HG03342 (cell line): ENCODE data around the gene UBA1.

ENCODE experiments used
- ATAC-seq: cut with Tn5 transposase; IDR thresholded peaks from one replicate; pipeline ENCODE4 v1.9.1; 2021; ENCODE audit warnings: mild to moderate bottlenecking, moderate library complexity; ENCODE audit not compliant: unreplicated experiment

The UBA1 gene

GRCh38 chrX:47169726-47170515 is 23.7 kb upstream of the UBA1 start:
- ATAC-seq = no peak

GRCh38 chrX:47170861-47171692 is 22.6 kb upstream of the UBA1 start:
- no peak for ATAC-seq

GRCh38 chrX:47171996-47172395 is 21.6 kb upstream of the UBA1 start:
- ATAC-seq = no peak

- no peak for ATAC-seq
These were observed 21.1 kb upstream of the UBA1 start for GRCh38 chrX:47172549-47172948.

GRCh38 chrX:47172971-47173792 is 20.4 kb upstream of the UBA1 start:
- ATAC-seq = no peak

GRCh38 chrX:47174376-47174775 is 19.3 kb upstream of the UBA1 start:
- no peak for ATAC-seq

- ATAC-seq = no peak
These were observed 18.6 kb upstream of the UBA1 start for GRCh38 chrX:47174846-47175587.

GRCh38 chrX:47175588-47175980 is 18.0 kb upstream of the UBA1 start:
- ATAC-seq = no peak

GRCh38 chrX:47176101-47176740 is 17.4 kb upstream of the UBA1 start:
- ATAC-seq = no peak

- no peak for ATAC-seq
These were observed 16.6 kb upstream of the UBA1 start for GRCh38 chrX:47177079-47177478.

GRCh38 chrX:47178337-47178736 is 15.3 kb upstream of the UBA1 start:
- no peak for ATAC-seq

- ATAC-seq = no peak
These were observed 14.3 kb upstream of the UBA1 start for GRCh38 chrX:47179221-47179927.

- ATAC-seq = no peak
These were observed 13.7 kb upstream of the UBA1 start for GRCh38 chrX:47179928-47180255.

- no peak for ATAC-seq
These were observed 13.3 kb upstream of the UBA1 start for GRCh38 chrX:47180346-47180745.

- no peak for ATAC-seq
These were observed 12.3 kb upstream of the UBA1 start for GRCh38 chrX:47181301-47181700.

GRCh38 chrX:47182106-47182700 is 11.4 kb upstream of the UBA1 start:
- ATAC-seq = no peak

- no peak for ATAC-seq
These were observed 9.1 kb upstream of the UBA1 start for GRCh38 chrX:47184486-47184885.

GRCh38 chrX:47185241-47185640 is 8.4 kb upstream of the UBA1 start:
- ATAC-seq = no peak

- ATAC-seq = no peak
These were observed 7.4 kb upstream of the UBA1 start for GRCh38 chrX:47186096-47186740.
